HUDEP-2 (cell line): ENCODE measurements around the gene STRN3.
"Not testable (repeated sequence)": the region's sequence is repeated elsewhere in the genome, so short reads cannot be mapped to it uniquely, and the experiment has no call there.

Source experiments
- DNase-seq, 76 experiments: peaks; one replicate each; lab custom pipeline; 2025; ENCODE audit not compliant: unreplicated experiment in 76 of 76; lab: John Stamatoyannopoulos, UW

Gene STRN3, protein sequence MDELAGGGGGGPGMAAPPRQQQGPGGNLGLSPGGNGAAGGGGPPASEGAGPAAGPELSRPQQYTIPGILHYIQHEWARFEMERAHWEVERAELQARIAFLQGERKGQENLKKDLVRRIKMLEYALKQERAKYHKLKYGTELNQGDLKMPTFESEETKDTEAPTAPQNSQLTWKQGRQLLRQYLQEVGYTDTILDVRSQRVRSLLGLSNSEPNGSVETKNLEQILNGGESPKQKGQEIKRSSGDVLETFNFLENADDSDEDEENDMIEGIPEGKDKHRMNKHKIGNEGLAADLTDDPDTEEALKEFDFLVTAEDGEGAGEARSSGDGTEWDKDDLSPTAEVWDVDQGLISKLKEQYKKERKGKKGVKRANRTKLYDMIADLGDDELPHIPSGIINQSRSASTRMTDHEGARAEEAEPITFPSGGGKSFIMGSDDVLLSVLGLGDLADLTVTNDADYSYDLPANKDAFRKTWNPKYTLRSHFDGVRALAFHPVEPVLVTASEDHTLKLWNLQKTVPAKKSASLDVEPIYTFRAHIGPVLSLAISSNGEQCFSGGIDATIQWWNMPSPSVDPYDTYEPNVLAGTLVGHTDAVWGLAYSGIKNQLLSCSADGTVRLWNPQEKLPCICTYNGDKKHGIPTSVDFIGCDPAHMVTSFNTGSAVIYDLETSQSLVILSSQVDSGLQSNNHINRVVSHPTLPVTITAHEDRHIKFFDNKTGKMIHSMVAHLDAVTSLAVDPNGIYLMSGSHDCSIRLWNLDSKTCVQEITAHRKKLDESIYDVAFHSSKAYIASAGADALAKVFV

GRCh38 chr14:31026077-31026449, at the start of gene STRN3:
Gene STRN3 (minus strand): TSS chr14:31026379. CDS start chr14:31026185, 194 bp downstream.
- DNase-seq = peak in 2 of 76 experiments; percentile 56 to 59

GRCh38 chr14:31075144-31075543, 49.0 kb upstream of the STRN3 start:
- DNase-seq = no peak

GRCh38 chr14:31071151-31071550, 45.0 kb upstream of the STRN3 start:
- no peak for DNase-seq

- DNase-seq = no peak
These were observed 44.3 kb upstream of the STRN3 start for GRCh38 chr14:31070431-31070830.

DNA sequence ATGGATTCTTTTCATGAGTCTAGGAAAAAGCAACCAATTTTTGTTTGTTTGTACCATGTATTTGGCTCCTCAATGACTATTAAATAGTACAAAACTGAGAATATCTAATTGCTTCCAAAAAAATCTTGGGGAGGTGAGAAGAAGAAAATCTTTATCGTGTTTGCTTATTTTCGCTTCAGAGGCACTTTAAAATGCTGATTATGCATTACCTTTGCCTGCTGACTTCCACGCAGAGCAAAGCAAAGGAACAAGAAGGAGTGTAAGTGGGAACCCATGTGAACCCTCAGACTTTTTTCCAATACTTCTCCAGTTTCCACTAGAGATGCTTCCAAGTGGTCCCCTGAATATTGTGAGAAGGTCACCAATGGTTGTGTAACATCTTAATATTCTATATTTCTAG, 43.2 kb upstream of the STRN3 start:
- DNase-seq = no peak

GRCh38 chr14:31068235-31068634, 42.1 kb upstream of the STRN3 start:
- no peak for DNase-seq

DNA sequence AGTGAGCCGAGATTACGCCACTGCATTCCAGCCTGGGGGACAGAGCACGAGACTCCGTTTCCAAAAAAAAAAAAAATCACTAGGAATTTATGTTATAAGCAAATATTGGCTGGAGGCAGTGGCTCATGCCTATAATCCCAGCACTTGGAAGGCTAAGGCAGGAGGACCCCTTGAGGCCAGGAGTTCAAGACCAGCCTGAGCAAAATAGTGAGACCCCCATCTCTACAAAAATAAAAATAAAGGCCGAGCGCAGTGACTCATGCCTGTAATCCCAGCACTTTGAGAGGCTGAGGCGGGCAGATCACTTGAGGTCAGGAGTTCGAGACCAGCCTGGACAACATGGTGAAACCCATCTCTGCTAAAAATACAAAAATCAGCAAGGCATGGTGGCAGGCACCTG, 36.7 kb upstream of the STRN3 start:
- not testable (repeated sequence) for DNase-seq

- peak in 11 of 76 experiments; percentile 10 to 57 (median 31) for DNase-seq
These were observed 34.2 kb upstream of the STRN3 start for GRCh38 chr14:31060253-31060875.

- peak in 75 of 76 experiments; percentile 15 to 99 (median 92) for DNase-seq
These were observed 33.2 kb upstream of the STRN3 start for GRCh38 chr14:31059152-31059924.

DNA sequence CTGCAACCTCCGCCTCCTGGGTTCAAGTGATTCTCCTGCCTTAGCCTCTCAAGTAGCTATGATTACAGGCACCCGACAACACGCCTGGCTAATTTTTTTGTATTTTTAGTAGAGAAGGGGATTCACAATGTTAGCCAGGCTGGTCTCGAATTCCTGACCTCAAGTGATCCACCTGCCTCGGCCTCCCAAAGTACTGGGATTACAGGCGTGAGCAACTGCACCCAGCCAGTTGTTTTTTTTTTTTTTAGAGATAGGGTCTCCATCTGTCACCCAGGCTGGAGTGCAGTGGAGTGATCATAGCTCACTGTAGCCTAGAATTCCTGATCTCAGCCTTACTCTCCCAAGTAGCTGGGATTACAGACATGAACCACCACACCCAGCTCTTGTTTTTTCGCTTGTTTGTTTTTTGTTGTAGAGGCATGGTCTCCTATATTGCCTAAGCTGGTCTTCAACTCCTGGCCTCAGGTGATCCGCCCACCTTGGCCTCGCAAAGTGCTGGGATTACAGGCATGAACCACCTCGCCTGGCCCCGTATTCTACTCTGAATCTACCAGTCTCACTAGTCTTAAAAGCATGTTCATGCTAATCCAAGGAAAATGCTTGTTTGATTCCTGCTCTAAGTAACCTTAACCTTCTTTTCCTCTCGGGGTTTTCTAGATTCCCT, 31.7 kb upstream of the STRN3 start:
- DNase-seq = no peak

DNA sequence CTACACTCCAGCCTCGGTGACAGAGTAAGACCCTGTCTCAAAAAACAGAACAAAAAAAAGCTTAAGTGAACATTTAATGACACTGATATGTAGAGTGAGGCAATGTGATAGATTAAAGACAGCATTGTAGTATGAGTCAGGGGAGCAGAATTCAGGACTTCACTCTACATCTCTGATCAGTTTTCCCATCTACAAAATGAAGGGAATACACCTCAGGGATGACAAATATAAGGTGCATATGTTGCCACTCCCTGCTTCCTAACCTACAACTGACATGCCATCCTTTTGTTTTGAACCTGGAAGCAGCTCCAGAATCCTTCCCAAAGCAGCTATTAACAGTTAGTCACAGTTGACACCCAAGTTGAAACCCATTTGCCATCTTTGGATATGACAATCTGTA, 30.9 kb upstream of the STRN3 start:
- no peak for DNase-seq

DNA sequence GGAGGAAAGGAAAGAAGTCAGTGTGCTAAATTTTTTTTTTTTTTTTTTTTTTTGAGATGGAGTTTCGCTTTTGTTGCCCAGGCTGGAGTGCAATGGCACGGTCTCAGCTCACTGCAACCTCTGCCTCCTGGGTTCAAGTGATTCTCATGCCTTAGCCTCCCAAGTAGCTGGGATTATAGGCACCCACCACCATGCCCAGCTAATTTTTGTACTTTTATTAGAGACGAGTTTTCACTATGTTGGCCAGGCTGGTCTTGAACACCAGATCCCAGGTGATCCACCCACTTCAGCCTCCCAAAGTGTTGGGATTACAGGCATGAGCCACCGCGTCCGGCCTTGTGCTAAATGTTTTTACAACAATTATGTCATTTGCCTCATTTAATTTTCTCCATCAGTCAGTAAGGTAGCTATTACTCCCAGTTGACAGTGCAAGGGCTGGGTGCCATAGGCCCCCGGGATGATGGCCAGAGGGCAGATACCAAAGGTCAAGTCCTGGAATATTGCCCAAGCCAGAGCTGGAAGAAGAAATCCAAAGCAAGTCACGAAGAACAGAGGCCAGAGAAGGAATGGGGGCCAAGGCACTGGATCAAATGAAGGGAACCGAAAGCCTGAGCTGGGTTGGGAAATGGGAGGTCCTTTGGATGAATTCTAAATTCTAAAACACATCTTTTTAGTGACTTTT, 26.9 kb upstream of the STRN3 start:
- DNase-seq = not testable (repeated sequence)

DNA sequence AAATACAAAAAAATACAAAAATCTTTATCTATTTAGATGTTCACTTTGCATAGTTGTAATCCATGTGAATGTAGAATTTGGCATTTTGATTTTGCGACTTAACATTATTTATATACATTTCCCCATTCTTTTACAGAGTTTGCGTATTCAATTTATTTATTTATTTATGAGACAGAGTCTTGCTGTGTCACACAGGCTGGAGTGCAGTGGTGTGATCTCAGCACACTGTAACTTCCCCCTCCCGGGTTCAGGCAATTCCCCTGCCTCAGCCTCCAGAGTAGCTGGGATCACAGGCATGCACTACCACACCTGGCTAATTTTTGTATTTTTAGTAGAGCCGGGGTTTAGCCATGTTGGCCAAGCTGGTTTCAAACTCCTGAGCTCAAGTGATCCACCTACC, 25.3 kb upstream of the STRN3 start:
- DNase-seq = no peak

- no peak for DNase-seq
These were observed 24.8 kb upstream of the STRN3 start for GRCh38 chr14:31051023-31051422.

DNA sequence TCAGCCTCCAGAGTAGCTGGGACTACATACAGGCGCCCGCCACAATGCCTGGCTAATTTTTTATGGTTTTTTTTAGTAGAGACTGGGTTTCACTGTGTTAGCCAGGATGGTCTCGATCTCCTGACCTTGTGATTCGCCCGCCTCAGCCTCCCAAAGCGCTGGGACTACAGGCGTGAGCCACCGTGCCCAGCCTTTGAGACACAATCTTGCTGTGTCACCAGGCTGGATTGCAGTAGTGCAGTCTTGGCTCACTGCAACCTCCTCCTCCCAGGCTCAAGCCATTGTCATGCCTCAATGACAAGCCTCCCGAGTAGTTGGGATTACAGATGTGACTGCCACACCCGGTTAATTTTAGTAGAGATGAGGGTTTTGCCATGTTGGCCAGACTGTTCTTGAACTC, 21.3 kb upstream of the STRN3 start:
- DNase-seq = peak in 19 of 76 experiments; percentile 8 to 46 (median 26)

DNA sequence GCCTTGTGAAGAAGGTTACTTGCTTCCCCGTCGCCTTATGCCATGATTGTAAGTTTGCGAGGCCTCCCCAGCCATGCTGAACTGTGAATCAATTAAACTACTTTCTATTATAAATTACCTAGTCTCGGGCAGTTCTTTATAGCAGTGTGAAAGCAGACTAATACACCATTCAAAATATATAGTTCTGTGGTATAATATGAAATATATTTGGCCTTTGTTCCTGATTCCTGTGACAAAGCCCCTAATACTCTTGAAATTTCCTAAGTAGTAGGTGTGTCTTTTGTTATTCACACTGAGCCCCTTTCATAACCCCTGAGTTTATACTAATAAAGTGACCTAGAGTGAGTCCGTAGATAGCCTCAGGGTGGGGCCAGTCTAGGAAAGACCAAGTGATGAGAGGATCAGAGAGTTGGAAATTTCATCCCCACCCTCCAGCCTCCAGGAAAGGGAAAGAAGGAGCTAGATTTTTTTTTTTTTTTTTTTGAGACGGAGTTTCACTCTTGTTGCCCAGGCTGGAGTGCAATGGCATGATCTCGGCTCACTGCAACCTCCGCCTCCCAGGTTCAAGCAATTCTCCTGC, 19.4 kb upstream of the STRN3 start:
- no peak for DNase-seq

GRCh38 chr14:31043379-31043778, 17.2 kb upstream of the STRN3 start:
- no peak for DNase-seq

GRCh38 chr14:31042893-31043292, 16.7 kb upstream of the STRN3 start:
- not testable (repeated sequence) for DNase-seq

DNA sequence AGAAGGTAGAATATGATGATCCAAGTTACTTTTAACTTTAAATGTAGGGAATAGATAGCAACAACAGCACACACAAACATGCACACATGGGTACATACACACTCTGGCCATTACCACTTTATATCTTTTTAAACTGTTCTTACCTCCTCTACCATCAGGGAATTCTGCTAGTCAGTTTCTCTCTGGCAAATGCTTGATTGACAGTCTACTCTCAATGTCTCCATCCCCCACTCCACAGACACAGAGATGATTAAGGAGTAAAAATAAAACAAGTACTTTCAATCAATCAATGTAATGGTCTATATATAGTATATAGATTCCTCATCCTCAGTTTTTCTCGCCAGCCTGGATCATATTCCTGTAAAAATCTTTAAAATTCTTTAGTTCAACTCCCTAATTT, 16.1 kb upstream of the STRN3 start:
- no peak for DNase-seq
